HCT116 (cell line): Measurements from ENCODE around the gene TMCC1. TPM values are rescaled to one million over a fixed set of nuclear protein-coding genes. Genes with fewer than 3 reads are reported as not detected.

Experiments
- ATAC-seq: fragments of 200-7000 bp; cut with Tn5 transposase; 2 replicates; pipeline ENCODE4 v1.9.1; 2020; ENCODE audit warnings: mild to moderate bottlenecking, moderate library complexity
- BruUV-seq: library from RNA; stranded (reverse); fragments of 400-500 nt; replicated peaks from 2 replicates; lab custom pipeline; 2021; lab: Mats Ljungman, UMichigan
- CTCF ChIA-PET: fragments of 300-600 bp; sonication (Branson Sonifier 250); formaldehyde crosslinking; loops from one replicate; lab custom pipeline; 2021; ENCODE audit warnings: antibody characterized with exemption; lab: Charles Lee
- POLR2A ChIA-PET: fragments of 300-600, 350-600 bp; sonication (Branson Sonifier 250); formaldehyde crosslinking; loops from one replicate; lab custom pipeline; 2021; ENCODE audit warnings: antibody characterized with exemption; lab: Charles Lee
- RAD21 ChIA-PET, 2 experiments: fragments of 300-600 bp; sonication (Branson Sonifier 250); formaldehyde crosslinking; loops; one replicate each; lab custom pipeline; 2023; ENCODE audit warnings: low total read pairs in 2 of 2; ENCODE audit not compliant: uncharacterized antibody in 2 of 2, unreplicated experiment in 2 of 2, low non-redundant PET in 1 of 2; lab: Charles Lee
- DNase-seq: peaks from one replicate; pipeline ENCODE4 v3.0.0-alpha.2; 2010; ENCODE audit warnings: low read depth, low spot score
- H2AFZ ChIP-seq: fragments of 200-600 bp; shearing (Covaris generic), sonication (generic); 2 replicates; pipeline ENCODE4 v1.6.1; 2017; ENCODE audit warnings: low read depth, mixed run types, mixed read lengths, antibody characterized with exemption, low read length; ENCODE audit not compliant: poor library complexity, severe bottlenecking
- H3K27ac ChIP-seq: 2 replicates; pipeline ENCODE4 v1.5.1; 2012; ENCODE audit warnings: low read depth, low read length
- H3K27me3 ChIP-seq: fragments of 200-600 bp; sonication (generic); 2 replicates; pipeline ENCODE4 v1.6.1; 2016; ENCODE audit warnings: mixed run types, low read length, mixed read lengths; ENCODE audit not compliant: insufficient read depth
- H3K36me3 ChIP-seq, 2 experiments: fragments of 200-500 bp in 1 of 2; fragments of 200-600 bp in 1 of 2; sonication (Bioruptor generic) in 1 of 2; sonication (generic) in 1 of 2; 2 replicates each; pipeline versions ENCODE4 v1.5.1 to v1.6.1; 2014 to 2016; ENCODE audit warnings: low read length in 2 of 2, inconsistent platforms in 1 of 2, mixed read lengths in 1 of 2, mixed run types in 1 of 2; ENCODE audit not compliant: insufficient read depth in 2 of 2, control insufficient read depth in 1 of 2
- H3K4me1 ChIP-seq, 2 experiments: fragments of 200-600 bp in 1 of 2; sonication (generic) in 1 of 2; 2 replicates each; pipeline versions ENCODE4 v1.5.1 to v1.6.1; 2012 to 2017; ENCODE audit warnings: low read length in 2 of 2, inconsistent platforms in 1 of 2, mild to moderate bottlenecking in 1 of 2, mixed read lengths in 1 of 2, mixed run types in 1 of 2, moderate library complexity in 1 of 2; ENCODE audit not compliant: insufficient read depth in 2 of 2, control insufficient read depth in 1 of 2
- H3K4me2 ChIP-seq: fragments of 200-600 bp; sonication (generic); 2 replicates; pipeline ENCODE4 v1.6.1; 2017; ENCODE audit warnings: mixed run types, low read length, mixed read lengths
- H3K4me3 ChIP-seq, 2 experiments: fragments of 200-600 bp in 1 of 2; sonication (generic) in 1 of 2; replicated peaks in 1 of 2; 2 replicates each; pipeline ENCODE4 v1.5.1; 2011 to 2016; ENCODE audit warnings: low read length in 2 of 2, control low read depth in 1 of 2, low read depth in 1 of 2, mild to moderate bottlenecking in 1 of 2, mixed read lengths in 1 of 2, mixed run types in 1 of 2
- H3K79me2 ChIP-seq: fragments of 200-600 bp; sonication (generic); 2 replicates; pipeline ENCODE4 v1.6.1; 2017; ENCODE audit warnings: mild to moderate bottlenecking, mixed run types, low read length, moderate library complexity, mixed read lengths; ENCODE audit not compliant: insufficient read depth
- H3K9ac ChIP-seq: fragments of 200-600 bp; sonication (generic); 2 replicates; pipeline ENCODE4 v1.6.1; 2016; ENCODE audit warnings: low read length, mixed read lengths
- H3K9me2 ChIP-seq: fragments of 200-600 bp; sonication (generic), shearing (Covaris generic); 2 replicates; pipeline ENCODE4 v1.6.1; 2017; ENCODE audit warnings: mixed run types, mild to moderate bottlenecking, moderate library complexity; ENCODE audit not compliant: insufficient read depth
- H3K9me3 ChIP-seq, 2 experiments: fragments of 200-500 bp in 1 of 2; fragments of 200-600 bp in 1 of 2; sonication (Bioruptor generic) in 1 of 2; sonication (generic) in 1 of 2; 2 replicates each; pipeline ENCODE4 v1.6.1; 2014 to 2017; ENCODE audit warnings: low read length in 2 of 2, mixed read lengths in 2 of 2, inconsistent platforms in 1 of 2, low read depth in 1 of 2, mild to moderate bottlenecking in 1 of 2, mixed run types in 1 of 2, moderate library complexity in 1 of 2; ENCODE audit not compliant: control insufficient read depth in 1 of 2, insufficient read depth in 1 of 2
- H4K20me1 ChIP-seq: fragments of 200-600 bp; sonication (generic), shearing (Covaris generic); 2 replicates; pipeline ENCODE4 v1.6.1; 2017; ENCODE audit warnings: mixed run types, mild to moderate bottlenecking, moderate library complexity; ENCODE audit not compliant: insufficient read depth
- ATF3 ChIP-seq: IDR thresholded peaks from 2 replicates; pipeline ENCODE4 v1.6.1; 2012
- EGR1 ChIP-seq: IDR thresholded peaks from 2 replicates; pipeline ENCODE4 v1.6.1; 2012; ENCODE audit warnings: low read depth
- EZH2 ChIP-seq: fragments of 200-600 bp; sonication (generic); IDR thresholded peaks from 2 replicates; pipeline ENCODE4 v1.6.1; 2017; ENCODE audit warnings: antibody characterized with exemption, mixed run types
- EZH2phosphoT487 ChIP-seq: fragments of 200-600 bp; IDR thresholded peaks from 2 replicates; pipeline ENCODE4 v1.6.1; 2018; ENCODE audit warnings: antibody characterized with exemption, borderline replicate concordance
- FOSL1 ChIP-seq: IDR thresholded peaks from 2 replicates; pipeline ENCODE4 v1.6.1; 2012; ENCODE audit warnings: low read depth
- MAX ChIP-seq: IDR thresholded peaks from 2 replicates; pipeline ENCODE4 v1.6.1; 2012
- POLR2A ChIP-seq: IDR thresholded peaks from 2 replicates; pipeline ENCODE4 v1.7.0; 2011; ENCODE audit warnings: borderline replicate concordance; ENCODE audit not compliant: insufficient read depth, insufficient read length; ENCODE audit errors: extremely low read depth
- POLR2AphosphoS5 ChIP-seq: IDR thresholded peaks from 2 replicates; pipeline ENCODE4 v1.6.1; 2011; ENCODE audit warnings: mild to moderate bottlenecking, low read depth, low read length, moderate library complexity
- RAD21 ChIP-seq: IDR thresholded peaks from 2 replicates; pipeline ENCODE4 v1.6.1; 2012; ENCODE audit warnings: low read depth, mild to moderate bottlenecking
- SIN3A ChIP-seq: IDR thresholded peaks from 2 replicates; pipeline ENCODE4 v1.6.1; 2012; ENCODE audit warnings: low read depth
- SP1 ChIP-seq: IDR thresholded peaks from 2 replicates; pipeline ENCODE4 v1.6.1; 2012; ENCODE audit warnings: low read depth
- TCF7L2 ChIP-seq: IDR thresholded peaks from 2 replicates; pipeline ENCODE4 v1.7.0; 2011; ENCODE audit warnings: borderline replicate concordance, inconsistent platforms; ENCODE audit not compliant: insufficient read depth, insufficient read length; ENCODE audit errors: extremely low read depth
- YY1 ChIP-seq: IDR thresholded peaks from 2 replicates; pipeline ENCODE4 v1.6.1; 2011; ENCODE audit warnings: low read length, low read depth, moderate library complexity, mild to moderate bottlenecking; ENCODE audit not compliant: insufficient replicate concordance; ENCODE audit errors: extremely low read depth
- ZBTB33 ChIP-seq: IDR thresholded peaks from 2 replicates; pipeline ENCODE4 v1.6.1; 2011; ENCODE audit warnings: mild to moderate bottlenecking, low read length, moderate library complexity; ENCODE audit not compliant: insufficient replicate concordance; ENCODE audit errors: extremely low read depth
- ZNF274 ChIP-seq: fragments of 200-500 bp; sonication (Bioruptor generic); IDR thresholded peaks from 2 replicates; pipeline ENCODE4 v1.6.1; 2014; ENCODE audit warnings: mild to moderate bottlenecking, low read depth, low read length, inconsistent platforms
- intact Hi-C: fragments of 100-400 bp; cut with micrococcal nuclease; formaldehyde crosslinking; loops from 2 replicates; pipeline ENCODE4 v1.10.0; 2022
- total RNA-seq: library from RNA; stranded (reverse); gene quantifications from one replicate; pipeline ENCODE4 v1.2.1, GENCODE V29; 2021; ENCODE audit not compliant: unreplicated experiment

TMCC1 gene
- total RNA-seq, 1 experiment from 2014 or later = 32.5 TPM

- no peak for TF ChIP-seq TCF7L2
Observed at GRCh38 chr3:129793319-129793718, 100.2 kb downstream of the TMCC1 start (continued).

GRCh38 chr3:129783470-129783869 is 110.0 kb downstream of the TMCC1 start:
- Histone ChIP-seq H3K9ac (no peak overlapping the region), H3K36me3 (no peaks in the 10 kb centered on the region), H3K4me2 (no peak overlapping the region), H3K9me2 (no peaks in the 10 kb centered on the region; the same call in 1 of the 2 replicates), H3K4me3 (no peak overlapping the region), H3K27ac (no peak overlapping the region), H3K79me2 (peaks cover 7% of the 10 kb centered on the region; the same call in 1 of the 2 replicates), H3K4me1 (no peaks in the 10 kb centered on the region), H3K27me3 (no peaks in the 10 kb centered on the region), H3K9me3 (no peaks in the 10 kb centered on the region), H2AFZ (no peak overlapping the region), H4K20me1 (no peaks in the 10 kb centered on the region)
- TF ChIP-seq SP1 (no peak), FOSL1 (no peak), EZH2 (no peak), EGR1 (no peak), EZH2phosphoT487 (no peak), POLR2AphosphoS5 (no peak), POLR2A (no peak), ATF3 (no peak), SIN3A (no peak)
- DNase-seq (no peak), ATAC-seq (no peak)
- intact Hi-C loops = no loop called here
- RAD21 ChIA-PET = no interaction called here
- no TSS peak for BruUV-seq
- POLR2A ChIA-PET = no interaction called here
- CTCF ChIA-PET = no interaction called here

- H3K4me1 ChIP-seq = no peaks in the 10 kb centered on the region
- no TSS peak for BruUV-seq
- ChIA-PET CTCF (no interaction called here), RAD21 (no interaction called here), POLR2A (no interaction called here)
- DNase-seq (no peak), ATAC-seq (no peak)
- intact Hi-C loops = no loop called here
- no peaks in the 10 kb centered on the region for H3K9me3 ChIP-seq
- H3K27ac ChIP-seq = no peak overlapping the region
- no peaks in the 10 kb centered on the region; the same call in 1 of the 2 replicates for H3K9me2 ChIP-seq
- H3K27me3 ChIP-seq = no peaks in the 10 kb centered on the region
- H3K36me3 ChIP-seq = no peaks in the 10 kb centered on the region
- H3K4me2 ChIP-seq = no peak overlapping the region
- no peak overlapping the region for H2AFZ ChIP-seq
- H3K9ac ChIP-seq = no peak overlapping the region
- no peaks in the 10 kb centered on the region for H4K20me1 ChIP-seq
- no peak overlapping the region for H3K4me3 ChIP-seq
- H3K79me2 ChIP-seq = peaks cover 7% of the 10 kb centered on the region; the same call in 1 of the 2 replicates
- TF ChIP-seq RAD21 = no peak
- no peak for TF ChIP-seq ZBTB33
- TF ChIP-seq FOSL1 = no peak
- no peak for TF ChIP-seq EZH2
- no peak for TF ChIP-seq ZNF274
- no peak for TF ChIP-seq EZH2phosphoT487
- TF ChIP-seq TCF7L2 = no peak
- TF ChIP-seq ATF3 = no peak
- TF ChIP-seq POLR2AphosphoS5 = no peak
- no peak for TF ChIP-seq YY1
- TF ChIP-seq POLR2A = no peak
- no peak for TF ChIP-seq MAX
Observed at GRCh38 chr3:129778871-129779270, 114.6 kb downstream of the TMCC1 start.
